ENCODE measurements around the gene NKX1-1. TPM values are rescaled to one million over a fixed set of nuclear protein-coding genes. Genes with fewer than 3 reads are reported as not detected.

NKX1-1 gene
- total and polyA plus RNA-seq, 2 of the 8 experiments (the other 6 are each of a cell fraction or from before 2014, with no cell fraction given) = not detected

- no peak overlapping the region for H3K14ac ChIP-seq (ENCODE audit: insufficient read length)
- H3K4ac ChIP-seq (replicated peaks; ENCODE audit: insufficient read length, low read depth, low read length) = no peak overlapping the region
- POLR2A ChIA-PET (ENCODE audit: partially characterized antibody) = no interaction called here
- no peak overlapping the region for H3K27ac ChIP-seq (ENCODE audit: low read depth, low read length)
- CTCF ChIA-PET (ENCODE audit: partially characterized antibody) = interaction anchor here (0.7 to 1.3 kb wide), 3 partner anchors 63 to 524 kb away, joined by 3 read pairs; no protein-coding TSS in a partner anchor
- H3K56ac ChIP-seq (replicated peaks; ENCODE audit: insufficient read length, low read depth, low read length) = no peak overlapping the region
- H3K18ac ChIP-seq (ENCODE audit: extremely low read depth, low read length) = no peak overlapping the region
- H3K4me3 ChIP-seq (ENCODE audit: extremely low read depth in 1 of 4, insufficient read depth in 2 of 4, low read depth in 3 of 4, low read length in 4 of 4) = no peak overlapping the region
- H3K9ac ChIP-seq (replicated peaks in 1 of 4; ENCODE audit: extremely low read depth in 1 of 4, low read depth in 3 of 4, low read length in 3 of 4) = no peak overlapping the region
- H3K79me1 ChIP-seq (ENCODE audit: low read depth, low read length) = no peaks in the 10 kb centered on the region
- no peak overlapping the region for H3K23ac ChIP-seq (ENCODE audit: insufficient read length)
- no peak overlapping the region for H2BK20ac ChIP-seq (ENCODE audit: low read length)
- H3K79me2 ChIP-seq (ENCODE audit: control insufficient read depth in 1 of 2, insufficient read depth in 2 of 2, low read length in 2 of 2) = no peaks in the 10 kb centered on the region
- H3K9me3 ChIP-seq (ENCODE audit: insufficient read depth in 2 of 2, low read depth in 1 of 2, low read length in 1 of 2) = no peaks in the 10 kb centered on the region
- DNase-seq (ENCODE audit: low read depth in 1 of 2, low spot score in 2 of 2) (no peak), FAIRE-seq (no peak)
- H4K5ac ChIP-seq (ENCODE audit: insufficient read length, low read depth, low read length) = no peak overlapping the region
- no peak overlapping the region for H4K91ac ChIP-seq (replicated peaks; ENCODE audit: insufficient read length, low read length)
- H3K27me3 ChIP-seq (replicated peaks in 1 of 4; ENCODE audit: control insufficient read depth in 3 of 4, extremely low read depth in 1 of 4, insufficient read depth in 3 of 4, low read length in 3 of 4) = no peaks in the 10 kb centered on the region
- no peaks in the 10 kb centered on the region for H3K4me1 ChIP-seq (replicated peaks in 1 of 4; ENCODE audit: control insufficient read depth in 3 of 4, insufficient read depth in 4 of 4, low read length in 3 of 4)
- H3K36me3 ChIP-seq (ENCODE audit: control insufficient read depth in 2 of 4, insufficient read depth in 4 of 4, low read length in 3 of 4) = peaks cover 0 to 3% (median under 1%) of the 10 kb centered on the region in 4 experiments; a peak in 2 of 8 replicates
- H2BK15ac ChIP-seq (ENCODE audit: low read length) = no peak overlapping the region
- 93% methylated on average over 24 of the region's 24 CpGs; no CpG with 5 or more reads in 1 of the 2 experiments for WGBS, 2 experiments (ENCODE audit: extremely low coverage in 1 of 2, insufficient coverage in 1 of 2, insufficient read length in 1 of 2, insufficient replicate concordance in 2 of 2, low coverage in 1 of 2, low lambda C conversion rate in 2 of 2, missing lambda C conversion rate in 1 of 2)
- no peak overlapping the region for H2BK12ac ChIP-seq (ENCODE audit: low read depth, low read length)
- no peak overlapping the region for H3K4me2 ChIP-seq (ENCODE audit: insufficient read depth in 1 of 2, low read depth in 2 of 2, low read length in 2 of 2)
- no peak overlapping the region; the same call in none of the 2 replicates for H4K8ac ChIP-seq (ENCODE audit: extremely low read depth, insufficient read depth, low read length)
- H4K20me1 ChIP-seq (replicated peaks in 1 of 2; ENCODE audit: control insufficient read depth in 1 of 2, insufficient read depth in 2 of 2, low read length in 2 of 2) = peaks cover 0 to 5% of the 10 kb centered on the region in 2 experiments
- H2BK120ac ChIP-seq (replicated peaks; ENCODE audit: low read depth, low read length) = no peak overlapping the region
- no peak overlapping the region for H2AK5ac ChIP-seq (ENCODE audit: low read depth, low read length)
- no peaks in the 10 kb centered on the region for H3K23me2 ChIP-seq (ENCODE audit: low read depth, low read length)
- H2BK5ac ChIP-seq (ENCODE audit: low read depth, low read length) = no peak overlapping the region
- H2AFZ ChIP-seq (ENCODE audit: low read length) = no peak overlapping the region
- TF ChIP-seq JUN (IDR thresholded peaks at IDR 0.05; ENCODE audit: low read depth, low read length) = no peak
- no peak for TF ChIP-seq EGR1 (IDR thresholded peaks at IDR 0.05; ENCODE audit: borderline replicate concordance, low read depth, low read length)
- TF ChIP-seq HDAC2 (IDR thresholded peaks at IDR 0.05; ENCODE audit: borderline replicate concordance in 1 of 2, low read depth in 2 of 2, low read length in 2 of 2) = no peak
- TF ChIP-seq SRF (IDR thresholded peaks at IDR 0.05; ENCODE audit: low read depth, low read length) = no peak
- TF ChIP-seq KDM5A (IDR thresholded peaks at IDR 0.05; ENCODE audit: low read length) = no peak
- no peak for TF ChIP-seq SIX5 (IDR thresholded peaks at IDR 0.05; ENCODE audit: low read depth, low read length)
- no peak for TF ChIP-seq RFX5 (IDR thresholded peaks at IDR 0.05; ENCODE audit: borderline replicate concordance, low read depth, low read length)
- no peak for TF ChIP-seq RAD21 (IDR thresholded peaks at IDR 0.05 in 1 of 2, conservative IDR thresholded peaks at IDR 0.05 in 1 of 2; ENCODE audit: low read depth in 2 of 2, low read length in 2 of 2)
- no peak for TF ChIP-seq SP2 (IDR thresholded peaks at IDR 0.05; ENCODE audit: low read length)
- no peak for TF ChIP-seq EZH2 (IDR thresholded peaks at IDR 0.05; ENCODE audit: low read depth, low read length, severe bottlenecking)
- TF ChIP-seq ATF3 (IDR thresholded peaks at IDR 0.05; ENCODE audit: insufficient read depth, low read depth, low read length) = no peak
- TF ChIP-seq CBX8 (IDR thresholded peaks at IDR 0.05; ENCODE audit: borderline replicate concordance, low read depth, low read length) = no peak
- no peak for TF ChIP-seq POLR2A (IDR thresholded peaks at IDR 0.05; ENCODE audit: control extremely low read depth in 1 of 2, low read depth in 2 of 2, low read length in 2 of 2)
Measured at GRCh38 chr4:1381944-1382541, 24.2 kb downstream of the NKX1-1 start.

All from H1 (cell line).